Activated CD8-positive, alpha-beta memory T cell treated with anti-CD3 and anti-CD28 coated beads for 24 hours (primary cell): ENCODE measurements around the gene NRN1L.
"Not testable (repeated sequence)": the region's sequence is repeated elsewhere in the genome, so short reads cannot be mapped to it uniquely, and the experiment has no call there.

Experiments used
- DNase-seq: peaks from one replicate; pipeline ENCODE4 v3.0.0-alpha.2; 2020

The NRN1L gene

DNA sequence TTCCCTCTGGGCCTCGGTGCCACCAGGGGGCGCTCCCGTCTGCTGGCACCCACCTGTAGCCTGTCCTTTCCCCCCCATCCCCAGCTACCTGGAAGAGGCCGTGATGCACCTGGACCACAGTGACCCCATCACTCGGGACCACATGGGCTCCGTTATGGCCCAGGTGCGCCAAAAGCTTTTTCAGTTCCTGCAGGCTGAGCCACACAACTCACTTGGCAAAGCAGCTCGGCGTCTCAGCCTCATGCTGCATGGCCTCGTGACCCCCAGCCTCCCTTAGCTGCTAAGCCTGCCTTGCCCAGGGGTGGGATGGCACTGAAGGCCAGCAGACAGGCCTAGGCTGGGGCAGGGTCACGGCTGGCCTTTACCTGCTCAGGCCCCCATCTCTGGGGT is 818 bp upstream of the NRN1L start:
- DNase-seq: peak; percentile 88

DNA sequence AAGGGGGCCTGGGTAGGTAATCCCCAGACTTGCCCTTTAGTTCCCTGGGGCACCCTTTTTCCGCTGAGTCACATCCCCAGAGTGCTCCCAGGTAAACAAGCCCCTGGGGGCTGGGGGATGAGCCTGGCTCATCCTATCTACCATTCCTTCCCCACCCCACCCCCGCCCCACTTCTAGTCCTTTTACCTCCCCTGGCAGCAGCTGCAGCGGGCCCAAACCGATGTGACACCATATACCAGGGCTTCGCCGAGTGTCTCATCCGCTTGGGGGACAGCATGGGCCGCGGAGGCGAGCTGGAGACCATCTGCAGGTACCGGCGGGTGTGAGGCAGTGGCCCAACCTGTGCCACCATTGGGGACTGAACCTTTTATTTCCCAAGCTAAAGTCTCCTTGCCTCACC is 860 bp downstream of the NRN1L start:
- DNase-seq: no peak

DNA sequence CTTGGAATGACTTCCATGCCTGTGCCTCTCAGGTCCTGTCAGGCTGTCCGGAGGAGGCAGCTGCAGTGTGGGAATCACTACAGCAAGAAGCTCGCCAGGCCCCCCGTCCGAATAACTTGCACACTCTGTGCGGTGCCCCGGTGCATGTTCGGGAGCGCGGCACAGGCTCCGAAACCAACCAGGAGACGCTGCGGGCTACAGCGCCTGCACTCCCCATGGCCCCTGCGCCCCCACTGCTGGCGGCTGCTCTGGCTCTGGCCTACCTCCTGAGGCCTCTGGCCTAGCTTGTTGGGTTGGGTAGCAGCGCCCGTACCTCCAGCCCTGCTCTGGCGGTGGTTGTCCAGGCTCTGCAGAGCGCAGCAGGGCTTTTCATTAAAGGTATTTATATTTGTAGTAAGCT is 1.3 kb downstream of the NRN1L start:
- no peak for DNase-seq

DNA sequence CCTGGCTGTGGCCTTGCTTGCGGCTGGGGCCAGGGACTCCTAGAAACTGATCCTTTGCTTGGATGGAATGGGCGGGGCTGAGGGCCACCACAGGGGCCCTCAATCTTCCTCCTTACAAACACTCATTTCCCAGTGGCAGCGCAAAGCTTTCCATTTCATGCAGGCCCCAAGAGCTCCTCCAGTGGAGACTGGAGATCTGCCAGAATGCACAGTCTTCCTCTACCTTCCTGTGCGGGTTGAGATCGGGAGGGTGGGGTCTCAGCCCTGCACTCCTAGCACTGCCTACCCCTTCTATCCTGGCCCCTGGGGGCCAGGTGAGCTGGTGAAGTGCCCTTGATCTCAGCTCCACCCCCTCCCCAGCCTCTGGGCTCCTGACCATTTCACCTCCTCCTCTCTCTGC is 1.7 kb downstream of the NRN1L start:
- DNase-seq: no peak

DNA sequence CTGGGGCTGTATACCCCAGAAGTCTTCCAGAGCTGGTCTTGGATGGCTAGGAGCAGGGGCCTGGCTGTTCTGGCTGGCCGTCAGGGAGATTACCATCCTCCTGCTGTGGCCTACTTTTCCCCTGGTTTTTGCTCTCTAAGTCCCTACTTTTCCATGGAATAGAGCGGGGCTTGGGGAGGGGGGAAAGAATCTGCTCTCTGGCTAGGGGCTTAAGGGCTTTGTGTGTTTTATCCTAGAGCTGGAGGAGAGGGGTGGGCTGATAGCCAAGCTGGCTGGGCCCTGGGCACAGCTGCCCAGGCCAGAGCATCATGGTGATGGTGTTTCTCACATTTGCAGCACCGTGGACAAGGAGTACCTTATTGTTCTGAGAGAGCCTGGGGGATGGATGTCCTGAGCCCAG is 3.6 kb downstream of the NRN1L start:
- no peak for DNase-seq

DNA sequence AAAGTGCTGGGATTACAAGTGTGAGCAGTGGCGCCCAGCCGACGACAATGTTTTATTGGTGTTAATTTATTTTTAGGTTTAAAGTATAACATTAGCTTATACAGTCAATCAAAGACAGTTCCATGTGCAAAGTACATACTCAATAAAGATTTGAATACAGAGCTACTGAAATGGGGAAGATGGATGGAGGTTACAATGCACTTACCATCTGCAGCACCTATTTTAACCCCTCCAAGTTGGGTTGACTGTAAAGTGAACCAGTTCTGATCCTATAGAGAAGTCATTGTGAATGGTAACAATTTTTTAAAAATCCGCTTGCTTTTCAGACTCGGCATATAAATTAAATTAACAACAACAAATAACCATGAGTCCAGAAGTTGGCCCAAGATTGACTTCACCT is 7.7 kb downstream of the NRN1L start:
- no peak for DNase-seq

DNA sequence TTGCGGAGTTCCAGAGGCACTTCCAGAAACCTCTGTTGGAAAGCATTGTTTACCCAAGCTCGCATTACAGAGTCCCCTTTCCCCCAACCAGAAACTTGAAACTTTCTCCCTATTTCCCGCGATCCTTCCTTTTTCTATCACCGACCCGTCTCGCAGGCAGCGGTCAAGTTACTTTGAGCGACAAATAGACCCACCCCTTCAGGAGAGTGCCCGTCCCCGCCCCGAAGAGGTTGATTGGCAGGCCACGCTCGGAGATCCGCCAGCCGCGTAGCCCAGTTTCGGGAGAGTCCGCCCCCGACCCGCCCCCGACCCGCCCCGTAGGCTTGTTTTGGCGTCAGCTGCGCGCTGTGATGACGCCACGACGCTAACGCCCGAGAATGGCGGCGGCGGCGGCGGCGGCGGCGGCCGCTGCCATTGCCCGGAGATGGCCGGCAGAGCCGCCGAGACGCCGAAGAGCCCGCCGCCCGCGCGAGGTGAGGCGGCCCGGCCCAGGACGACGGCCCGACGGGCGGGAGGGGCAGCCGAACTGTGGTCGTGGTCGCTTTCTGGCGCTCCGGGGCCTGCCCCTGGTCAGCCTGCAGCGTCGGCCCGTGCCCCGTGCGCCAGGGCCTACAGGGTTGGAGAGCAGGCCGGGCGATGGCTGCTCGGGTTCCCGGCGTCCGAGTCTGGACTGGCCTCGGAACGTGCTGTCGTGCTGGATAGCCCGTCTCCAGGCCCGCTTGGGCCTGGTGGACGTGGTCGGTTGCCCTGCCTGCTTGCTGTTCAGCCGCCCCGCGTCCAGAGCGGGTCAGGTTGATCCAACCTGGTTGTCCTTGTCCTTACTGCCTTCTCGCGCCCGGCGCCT is 8.4 kb downstream of the NRN1L start, which contains the start of gene PSKH1:
TSS of gene PSKH1 (plus strand) at position 356 of the 844 bp plus-strand sequence. CDS start 15,496 bp downstream, outside the sequence.
- DNase-seq: peak; percentile 94

DNA sequence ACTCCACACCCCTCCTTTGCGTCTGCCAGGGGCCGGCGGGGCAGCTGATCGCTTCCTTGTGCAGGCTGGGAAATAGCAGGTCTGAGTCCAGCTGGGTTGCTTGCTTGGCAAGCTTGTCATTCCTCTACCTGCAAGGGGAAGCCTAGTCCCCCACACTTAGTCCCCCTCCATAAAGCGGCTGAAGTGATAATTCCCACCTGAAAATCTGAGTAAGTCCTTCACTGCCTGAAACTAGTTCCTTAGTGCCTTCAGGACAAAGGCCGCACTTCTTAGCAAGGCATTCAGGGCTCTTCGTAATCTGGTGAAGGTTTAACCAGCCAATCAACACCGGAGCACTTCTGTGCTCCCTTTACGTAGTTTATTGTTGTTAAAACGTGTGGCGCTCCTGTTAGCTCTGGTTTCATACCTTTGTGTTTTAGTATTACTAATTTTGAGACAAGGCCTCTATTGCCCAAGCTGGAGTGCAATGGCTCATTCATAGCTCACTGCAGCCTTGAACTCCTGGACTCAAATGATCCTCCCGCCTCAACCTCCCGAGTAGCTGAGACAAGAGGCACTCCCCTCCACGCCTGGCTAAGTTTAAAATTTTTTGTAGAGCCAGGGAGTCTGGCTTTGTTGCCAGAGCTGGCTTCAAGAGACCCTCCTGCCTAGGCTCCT is 9.2 kb downstream of the NRN1L start:
- DNase-seq: no peak

DNA sequence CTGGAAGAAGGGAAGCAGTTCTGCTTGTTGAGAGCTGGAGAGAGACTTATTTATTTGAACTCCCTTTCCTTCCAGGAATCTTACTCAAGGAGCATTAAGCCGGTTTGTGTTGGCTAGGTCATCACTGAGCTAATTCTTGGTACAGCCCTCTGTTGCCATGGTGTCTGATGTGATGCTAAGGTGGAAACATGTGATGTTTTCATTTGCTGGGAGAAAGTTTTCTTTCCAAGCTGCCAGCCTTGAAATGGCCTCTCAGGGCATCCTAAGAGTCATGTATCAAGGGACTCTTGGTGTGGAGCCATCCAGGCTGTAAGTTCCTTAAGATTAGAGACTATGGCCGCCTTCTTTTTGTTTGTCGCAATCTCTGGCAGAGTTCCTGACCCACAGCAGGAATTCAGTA is 12.5 kb downstream of the NRN1L start:
- DNase-seq: no peak

DNA sequence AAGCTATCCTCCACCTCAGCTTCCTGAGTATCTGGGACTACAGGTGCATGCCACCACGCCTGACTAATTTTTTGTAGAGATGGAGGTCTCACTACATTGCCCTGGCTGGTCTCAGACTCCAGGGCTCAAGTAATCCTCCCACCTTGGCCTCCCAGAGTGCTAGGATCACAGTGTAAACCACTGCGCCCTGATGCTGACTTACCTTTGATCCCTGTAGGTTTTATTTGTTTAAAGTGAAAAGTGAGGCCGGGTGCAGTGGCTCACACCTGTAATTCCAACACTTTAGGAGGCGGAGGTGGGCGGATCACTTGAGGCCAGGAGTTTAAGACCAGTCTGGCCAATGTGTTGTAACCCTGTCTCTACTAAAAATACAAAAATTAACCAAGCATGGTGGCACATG is 17.0 kb downstream of the NRN1L start:
- DNase-seq: no peak

DNA sequence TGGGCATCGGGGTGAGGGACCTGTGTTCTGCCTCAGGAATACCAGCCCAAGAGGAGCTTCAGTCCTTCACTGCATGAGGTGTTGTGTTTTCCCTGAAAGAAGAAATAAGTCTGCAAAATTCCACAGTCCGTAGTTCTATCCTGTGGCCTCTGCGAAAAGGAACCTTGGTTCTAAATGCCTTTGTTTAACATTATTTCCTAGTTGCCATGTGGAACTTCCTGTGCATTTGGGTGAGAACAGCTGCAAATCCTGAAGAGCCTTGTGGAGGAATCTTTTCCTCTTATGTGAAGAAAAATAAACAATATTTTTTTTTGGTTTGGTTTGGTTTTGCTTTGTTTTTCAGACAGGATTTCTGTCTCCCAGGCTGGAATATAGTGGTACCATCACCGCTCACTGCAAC is 18.1 kb downstream of the NRN1L start:
- DNase-seq: no peak

DNA sequence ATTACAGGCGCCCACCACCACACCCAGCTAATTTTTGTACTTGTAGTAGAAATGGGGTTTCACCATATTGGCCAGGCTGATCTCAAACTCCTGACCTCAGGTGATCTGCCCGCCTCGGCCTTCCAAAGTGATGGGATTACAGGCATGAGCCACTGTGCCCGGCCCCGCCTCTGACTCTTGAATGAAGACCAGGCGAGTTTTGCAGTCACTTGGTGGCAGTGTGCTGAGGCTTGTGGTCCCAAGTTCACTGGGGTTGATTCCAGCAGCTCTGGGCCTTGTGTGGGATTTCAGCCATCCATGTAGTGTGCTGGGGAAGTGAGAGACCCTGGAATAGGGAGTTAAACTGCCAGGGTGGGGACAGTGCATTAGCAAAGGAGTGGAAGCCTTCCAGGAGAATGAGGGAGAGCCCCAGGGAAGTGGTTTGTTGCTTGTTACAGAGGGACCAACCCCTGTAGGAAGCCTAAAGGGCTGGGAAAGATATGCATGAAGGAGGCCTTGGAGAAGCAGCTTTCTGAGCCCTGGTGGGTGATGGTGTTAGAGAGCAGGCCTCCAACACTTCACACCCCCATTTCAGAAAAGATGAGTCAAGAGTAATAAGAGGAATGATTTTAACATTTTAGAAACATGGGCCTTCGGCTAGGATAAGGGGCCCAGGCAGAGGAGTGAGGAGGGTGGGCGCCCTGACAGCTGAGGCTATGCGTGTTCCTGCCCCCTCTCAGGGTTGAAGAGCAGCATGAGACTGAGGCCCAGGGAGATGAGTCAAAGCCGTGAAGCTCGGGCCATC is 22.9 kb downstream of the NRN1L start:
- DNase-seq: no peak

DNA sequence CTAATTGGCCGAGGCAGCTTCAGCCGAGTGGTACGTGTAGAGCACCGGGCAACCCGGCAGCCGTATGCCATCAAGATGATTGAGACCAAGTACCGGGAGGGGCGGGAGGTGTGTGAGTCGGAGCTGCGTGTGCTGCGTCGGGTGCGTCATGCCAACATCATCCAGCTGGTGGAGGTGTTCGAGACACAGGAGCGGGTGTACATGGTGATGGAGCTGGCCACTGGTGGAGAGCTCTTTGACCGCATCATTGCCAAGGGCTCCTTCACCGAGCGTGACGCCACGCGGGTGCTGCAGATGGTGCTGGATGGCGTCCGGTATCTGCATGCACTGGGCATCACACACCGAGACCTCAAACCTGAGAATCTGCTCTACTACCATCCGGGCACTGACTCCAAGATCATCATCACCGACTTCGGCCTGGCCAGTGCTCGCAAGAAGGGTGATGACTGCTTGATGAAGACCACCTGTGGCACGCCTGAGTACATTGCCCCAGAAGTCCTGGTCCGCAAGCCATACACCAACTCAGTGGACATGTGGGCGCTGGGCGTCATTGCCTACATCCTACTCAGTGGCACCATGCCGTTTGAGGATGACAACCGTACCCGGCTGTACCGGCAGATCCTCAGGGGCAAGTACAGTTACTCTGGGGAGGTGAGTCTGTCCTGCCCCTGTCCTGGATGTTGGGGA is 24.5 kb downstream of the NRN1L start:
- no peak for DNase-seq

DNA sequence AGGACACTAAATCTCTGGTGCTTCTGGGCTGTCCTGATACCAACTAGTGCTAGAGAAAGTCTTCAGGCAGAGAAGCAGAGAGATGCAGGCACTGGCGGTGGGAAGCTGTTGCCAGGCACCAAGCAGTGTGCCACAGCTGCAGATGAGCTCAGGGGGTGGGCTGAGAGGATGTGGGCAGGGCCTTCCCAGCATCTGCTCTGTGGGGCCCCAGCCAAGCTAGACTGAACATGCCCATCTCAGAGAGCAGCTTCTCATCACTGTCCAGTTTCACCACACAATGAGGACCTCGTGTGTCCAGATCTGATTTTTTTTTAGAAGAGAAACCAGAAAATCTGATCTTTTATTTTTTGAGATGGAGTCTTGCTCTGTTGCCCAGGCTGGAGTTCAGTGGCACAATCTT is 25.5 kb downstream of the NRN1L start:
- no peak for DNase-seq

DNA sequence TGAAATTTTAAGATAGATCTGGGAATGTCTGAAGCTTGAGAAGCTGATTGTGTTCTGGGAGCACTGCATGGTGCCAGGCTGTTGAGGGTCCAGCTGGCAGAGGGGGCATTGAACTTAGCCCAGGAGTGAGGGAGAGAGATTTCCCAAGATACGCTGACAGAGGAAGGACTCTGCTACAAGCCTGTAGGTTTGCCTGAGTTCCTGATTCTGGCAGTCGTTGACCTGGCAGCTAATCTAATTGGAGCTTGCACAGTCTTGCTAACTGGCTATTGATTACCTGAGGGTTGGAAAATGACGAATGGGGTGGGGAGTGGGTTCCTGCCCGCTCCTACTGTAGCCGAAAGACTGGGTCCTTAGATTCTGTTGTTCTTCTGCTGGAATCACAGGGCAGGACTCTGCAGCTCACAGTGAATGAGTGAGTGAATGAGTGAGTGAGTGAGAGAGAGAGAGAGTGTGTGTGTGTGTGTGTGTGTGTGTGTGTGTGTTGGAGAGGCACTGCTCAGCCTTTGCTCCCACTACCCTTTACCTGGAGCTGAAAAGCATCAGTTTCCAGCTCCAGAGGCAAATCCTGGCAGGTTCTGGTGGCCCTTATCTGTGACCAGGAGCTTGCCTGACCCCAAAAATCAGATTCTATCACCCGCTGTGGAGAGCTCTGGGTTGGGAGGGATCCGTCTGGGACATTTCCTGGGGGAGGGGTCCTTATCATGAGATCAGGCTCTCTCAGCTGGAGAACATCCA is 30.2 kb downstream of the NRN1L start:
- no peak for DNase-seq

DNA sequence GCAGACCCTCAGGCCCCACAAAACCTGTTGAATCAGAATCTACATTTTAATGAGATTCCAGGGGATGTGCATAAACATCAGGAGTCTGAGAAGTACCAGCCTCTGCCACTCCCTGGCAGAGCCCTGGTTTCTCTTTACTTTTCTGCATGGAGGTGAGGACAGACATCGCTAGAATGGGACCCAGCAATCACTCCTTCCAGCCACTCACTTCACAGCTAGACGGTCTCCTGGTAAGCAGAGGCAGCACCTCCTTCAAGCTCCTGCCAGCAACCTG is 30.7 kb downstream of the NRN1L start:
- DNase-seq: not testable (repeated sequence)

DNA sequence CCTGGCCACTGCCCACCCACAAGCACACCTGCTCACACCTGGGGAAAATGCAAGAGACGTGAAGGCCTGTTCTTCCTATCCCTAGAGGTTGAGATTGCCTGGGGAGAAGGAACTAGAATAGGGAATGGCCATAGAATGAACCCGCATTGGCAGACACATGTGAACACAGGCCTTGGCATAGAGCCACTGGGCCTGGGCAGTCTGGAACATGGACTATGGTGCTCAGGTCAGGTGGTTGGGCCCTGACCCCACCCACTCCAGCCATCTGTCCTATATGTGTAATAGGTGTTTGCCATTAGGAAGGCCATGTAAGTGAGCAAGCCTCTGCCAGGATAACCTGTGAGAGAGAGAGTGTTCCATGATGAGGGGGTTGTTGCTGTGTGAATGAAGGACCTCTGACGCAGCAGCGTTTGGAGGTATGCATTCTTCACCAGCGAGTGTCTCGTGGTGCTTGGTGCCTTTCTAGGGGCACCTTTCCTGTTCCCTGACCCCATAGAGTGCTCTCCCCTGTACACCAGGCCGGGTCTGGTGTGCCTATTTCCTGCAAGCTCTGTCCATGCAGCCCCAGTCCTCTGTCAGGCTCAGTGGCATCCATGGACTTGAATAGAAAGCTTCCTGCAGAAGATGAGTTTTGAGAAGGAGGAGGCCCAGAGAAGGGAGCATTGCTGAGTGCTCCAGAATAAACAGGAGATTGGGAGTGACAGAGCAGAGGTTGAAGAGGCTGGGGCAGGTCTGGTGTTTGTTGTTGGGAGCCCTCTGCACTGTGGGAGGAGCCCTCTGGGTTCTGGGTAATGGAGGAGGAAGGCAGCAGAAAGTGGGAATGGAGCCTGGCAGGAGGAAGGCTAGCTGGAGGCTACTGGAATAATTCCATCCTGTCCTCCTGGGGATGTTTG is 31.4 kb downstream of the NRN1L start:
- DNase-seq: no peak

DNA sequence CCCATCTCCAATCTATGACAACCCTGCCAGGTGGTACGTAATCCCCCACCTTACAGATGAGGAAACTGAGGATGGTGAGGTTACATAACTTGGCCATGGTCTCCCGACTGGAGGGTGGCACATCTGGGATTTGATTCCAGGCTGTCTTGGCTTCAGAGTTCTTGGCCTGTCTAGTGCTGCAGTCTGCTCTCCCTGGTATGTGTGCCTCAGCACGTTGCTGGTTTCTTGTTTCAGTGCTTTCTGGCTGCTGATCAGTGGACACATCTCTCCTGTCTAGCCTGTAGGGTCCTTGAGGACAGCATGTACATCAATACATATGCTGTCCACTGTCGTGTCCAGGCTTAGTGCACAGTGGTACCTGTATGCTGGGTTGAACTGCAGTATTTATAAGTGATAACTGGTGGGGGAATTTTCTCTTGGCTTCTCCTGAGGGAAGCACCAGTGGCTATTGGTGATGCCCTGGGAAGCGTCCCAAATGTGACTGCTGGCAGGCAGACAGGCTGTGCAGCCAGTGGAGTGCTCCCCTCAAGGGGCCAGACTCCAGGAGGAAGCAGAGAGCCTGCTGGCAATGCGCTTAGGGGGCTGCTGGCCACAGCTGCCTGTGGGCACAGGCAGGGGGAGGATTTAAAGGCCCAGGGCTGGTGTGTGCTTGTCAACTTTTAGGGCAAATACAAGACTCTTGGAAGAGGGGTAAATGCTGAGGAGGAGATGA is 32.6 kb downstream of the NRN1L start:
- no peak for DNase-seq

DNA sequence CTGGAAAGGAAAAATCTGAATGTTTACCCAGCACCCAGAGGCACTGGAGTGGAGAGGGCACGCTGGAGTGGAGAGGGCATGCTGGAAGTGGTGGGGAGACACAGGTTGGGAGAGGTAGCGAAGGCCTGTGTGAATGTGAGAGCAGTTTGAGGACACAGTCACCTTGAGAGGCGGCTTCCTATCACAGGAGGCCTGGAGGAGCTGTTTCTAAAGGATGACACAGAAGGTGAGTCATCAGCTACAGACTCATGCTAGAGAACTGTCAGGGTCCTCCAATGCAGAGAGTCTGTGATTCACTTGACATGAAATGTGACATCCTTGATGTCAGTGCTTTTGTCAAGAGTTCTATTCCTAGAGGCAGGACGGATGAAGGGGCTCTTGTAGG is 33.2 kb downstream of the NRN1L start:
- no peak for DNase-seq

DNA sequence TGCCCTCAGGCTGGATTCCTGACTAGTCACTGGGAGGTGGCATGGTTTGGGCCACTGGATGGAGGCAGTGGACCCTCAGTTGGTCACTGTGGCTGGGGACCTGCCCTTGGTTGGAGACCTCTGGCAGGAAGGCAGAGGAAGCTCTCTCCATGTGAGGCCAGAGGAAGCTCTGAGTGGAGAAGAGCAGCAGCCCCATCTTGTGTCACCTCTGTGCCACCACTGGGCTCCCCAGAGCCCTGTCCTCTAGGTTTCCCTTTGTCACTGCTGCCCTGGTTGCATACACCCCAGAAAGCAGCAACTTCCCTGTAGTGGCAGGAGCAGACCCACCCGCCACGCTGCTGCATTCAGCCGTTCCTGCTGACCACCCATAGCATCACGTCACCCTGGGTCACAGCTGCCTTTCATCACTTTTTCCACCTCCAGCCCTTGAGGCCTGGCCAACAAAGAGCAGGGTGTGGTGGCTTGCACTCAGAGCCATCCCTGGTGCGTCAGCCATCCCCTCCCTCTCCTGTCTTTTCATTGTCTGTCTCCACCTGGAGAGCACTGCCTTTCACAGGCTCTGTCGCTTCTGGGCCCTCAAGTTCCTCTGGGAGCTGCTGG is 35.0 kb downstream of the NRN1L start:
- DNase-seq: no peak

DNA sequence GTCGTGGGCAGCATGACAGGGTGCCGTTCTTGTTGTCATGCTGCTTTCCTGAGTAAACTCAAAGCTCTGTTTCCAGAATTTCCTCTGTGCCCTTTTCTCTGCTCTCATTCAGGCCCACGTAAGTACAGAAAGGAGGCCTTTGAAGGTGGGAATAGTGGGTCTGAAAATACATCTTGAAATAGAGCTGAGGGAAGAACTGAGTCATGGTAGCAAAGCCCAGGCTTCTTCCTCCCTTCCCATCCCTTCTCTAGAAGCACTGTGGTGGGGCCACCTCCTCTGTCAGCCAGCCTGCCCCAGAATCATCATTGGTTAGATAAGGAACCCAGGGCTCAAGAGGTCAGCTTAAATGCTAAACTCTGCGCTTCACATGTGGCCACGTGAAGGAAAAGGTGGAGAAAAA is 37.5 kb downstream of the NRN1L start:
- no peak for DNase-seq
